ENCODE data around the gene PXMP2. TPM values are rescaled to one million over a fixed set of nuclear protein-coding genes. Genes with fewer than 3 reads are reported as not detected.

The PXMP2 gene
- total RNA-seq, 4 donors from 2014 or later, result 39.7 to 68.4 (median 55.8) TPM

- H3K4me3 ChIP-seq, result no peak overlapping the region
- intact Hi-C loops (cut with DNase I), result no loop called here
- 88% methylated on average over 6 of the region's 6 CpGs for WGBS
- no peaks in the 10 kb centered on the region for H3K9me3 ChIP-seq
- TF ChIP-seq POLR2AphosphoS5 (IDR thresholded peaks at IDR 0.05), result no peak
- TF ChIP-seq EP300 (IDR thresholded peaks at IDR 0.05), result no peak
- TF ChIP-seq, protein P1, sequence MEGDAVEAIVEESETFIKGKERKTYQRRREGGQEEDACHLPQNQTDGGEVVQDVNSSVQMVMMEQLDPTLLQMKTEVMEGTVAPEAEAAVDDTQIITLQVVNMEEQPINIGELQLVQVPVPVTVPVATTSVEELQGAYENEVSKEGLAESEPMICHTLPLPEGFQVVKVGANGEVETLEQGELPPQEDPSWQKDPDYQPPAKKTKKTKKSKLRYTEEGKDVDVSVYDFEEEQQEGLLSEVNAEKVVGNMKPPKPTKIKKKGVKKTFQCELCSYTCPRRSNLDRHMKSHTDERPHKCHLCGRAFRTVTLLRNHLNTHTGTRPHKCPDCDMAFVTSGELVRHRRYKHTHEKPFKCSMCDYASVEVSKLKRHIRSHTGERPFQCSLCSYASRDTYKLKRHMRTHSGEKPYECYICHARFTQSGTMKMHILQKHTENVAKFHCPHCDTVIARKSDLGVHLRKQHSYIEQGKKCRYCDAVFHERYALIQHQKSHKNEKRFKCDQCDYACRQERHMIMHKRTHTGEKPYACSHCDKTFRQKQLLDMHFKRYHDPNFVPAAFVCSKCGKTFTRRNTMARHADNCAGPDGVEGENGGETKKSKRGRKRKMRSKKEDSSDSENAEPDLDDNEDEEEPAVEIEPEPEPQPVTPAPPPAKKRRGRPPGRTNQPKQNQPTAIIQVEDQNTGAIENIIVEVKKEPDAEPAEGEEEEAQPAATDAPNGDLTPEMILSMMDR (IDR thresholded peaks at IDR 0.05), result no peak
- no peak for TF ChIP-seq POLR2A (IDR thresholded peaks at IDR 0.05; ENCODE audit: low read depth)
- DNase-seq (ENCODE audit: extremely low spot score), result no peak
- peaks cover 0 to 4% (median 0%) of the 10 kb centered on the region in 4 donors for H3K4me1 ChIP-seq
- H3K27ac ChIP-seq (replicated peaks in 1 of 4), result no peak overlapping the region
- peaks cover 91 to 100% (median 99%) of the 10 kb centered on the region in 4 donors for H3K36me3 ChIP-seq
- H3K27me3 ChIP-seq, result no peaks in the 10 kb centered on the region
These were observed 52.9 kb downstream of the PXMP2 start for GRCh38 chr12:132740313-132740646.

DNA sequence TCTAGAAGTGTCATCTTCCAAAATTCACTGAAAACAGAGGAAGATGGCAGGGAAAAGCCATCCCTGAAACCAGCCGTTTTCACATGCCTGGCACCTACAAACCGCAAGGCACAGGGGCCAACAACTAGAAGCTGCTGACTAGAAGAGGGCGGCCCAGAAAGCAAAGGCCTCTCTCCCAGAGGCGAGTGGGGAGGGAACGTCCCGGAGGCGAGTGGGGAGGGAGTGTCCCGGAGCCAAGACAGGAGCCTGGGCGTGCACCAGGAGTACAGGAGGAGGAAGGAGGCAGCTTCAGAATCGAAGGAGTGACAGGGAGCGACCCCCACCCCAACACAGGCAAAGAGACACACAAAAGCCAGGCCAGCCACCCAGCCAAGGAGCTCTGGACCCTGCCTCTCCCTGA, 53.3 kb downstream of the PXMP2 start:
- intact Hi-C loops (cut with DNase I), result no loop called here
- WGBS, result 89% methylated on average over 10 of the region's 11 CpGs
- TF ChIP-seq POLR2A (IDR thresholded peaks at IDR 0.05; ENCODE audit: low read depth) (no peak), EP300 (IDR thresholded peaks at IDR 0.05) (no peak), POLR2AphosphoS5 (IDR thresholded peaks at IDR 0.05) (no peak)
- TF ChIP-seq, protein P1 (IDR thresholded peaks at IDR 0.05), result no peak
- Histone ChIP-seq H3K36me3 (peaks cover 91 to 100% (median 99%) of the 10 kb centered on the region in 4 donors), H3K9me3 (no peaks in the 10 kb centered on the region), H3K27me3 (no peaks in the 10 kb centered on the region), H3K4me3 (no peak overlapping the region), H3K27ac (replicated peaks in 1 of 4) (no peak overlapping the region), H3K4me1 (peaks cover 0 to 4% (median 0%) of the 10 kb centered on the region in 4 donors)
- DNase-seq (ENCODE audit: extremely low spot score), result no peak

- Histone ChIP-seq H3K36me3 (peaks cover 87 to 100% (median 99%) of the 10 kb centered on the region in 4 donors), H3K4me1 (peaks cover 0 to 4% (median 0%) of the 10 kb centered on the region in 4 donors), H3K27me3 (no peaks in the 10 kb centered on the region), H3K4me3 (no peak overlapping the region), H3K9me3 (no peaks in the 10 kb centered on the region), H3K27ac (replicated peaks in 1 of 4) (no peak overlapping the region)
- 84% methylated on average over 8 of the region's 8 CpGs for WGBS
- DNase-seq (ENCODE audit: extremely low spot score), result no peak
- intact Hi-C loops (cut with DNase I), result no loop called here
- no peak for TF ChIP-seq EP300 (IDR thresholded peaks at IDR 0.05)
- no peak for TF ChIP-seq POLR2AphosphoS5 (IDR thresholded peaks at IDR 0.05)
- TF ChIP-seq, protein P1 (IDR thresholded peaks at IDR 0.05), result no peak
- no peak for TF ChIP-seq POLR2A (IDR thresholded peaks at IDR 0.05; ENCODE audit: low read depth)
These were observed 54.2 kb downstream of the PXMP2 start for GRCh38 chr12:132741620-132742019.

GRCh38 chr12:132743831-132744230, 56.4 kb downstream of the PXMP2 start:
- Histone ChIP-seq H3K27ac (replicated peaks in 1 of 4) (no peak overlapping the region), H3K4me1 (peaks cover 0 to 4% (median 0%) of the 10 kb centered on the region in 4 donors), H3K9me3 (no peaks in the 10 kb centered on the region), H3K4me3 (no peak overlapping the region), H3K36me3 (peaks cover 92 to 100% (median 99%) of the 10 kb centered on the region in 4 donors), H3K27me3 (no peaks in the 10 kb centered on the region)
- no peak for DNase-seq (ENCODE audit: extremely low spot score)
- 88% methylated on average over 13 of the region's 13 CpGs for WGBS
- no peak for TF ChIP-seq POLR2AphosphoS5 (IDR thresholded peaks at IDR 0.05)
- TF ChIP-seq, protein P1 (IDR thresholded peaks at IDR 0.05), result no peak
- no peak for TF ChIP-seq POLR2A (IDR thresholded peaks at IDR 0.05; ENCODE audit: low read depth)
- TF ChIP-seq EP300 (IDR thresholded peaks at IDR 0.05), result no peak
- intact Hi-C loops (cut with DNase I), result no loop called here

- intact Hi-C loops (cut with DNase I), result no loop called here
- Histone ChIP-seq H3K4me3 (no peak overlapping the region), H3K36me3 (peaks cover 93 to 100% (median 99%) of the 10 kb centered on the region in 4 donors), H3K27ac (replicated peaks in 1 of 4) (no peak overlapping the region), H3K27me3 (no peaks in the 10 kb centered on the region), H3K9me3 (no peaks in the 10 kb centered on the region), H3K4me1 (no peaks in the 10 kb centered on the region)
- no peak for TF ChIP-seq POLR2AphosphoS5 (IDR thresholded peaks at IDR 0.05)
- TF ChIP-seq, protein P1 (IDR thresholded peaks at IDR 0.05), result no peak
- TF ChIP-seq POLR2A (IDR thresholded peaks at IDR 0.05; ENCODE audit: low read depth), result no peak
- TF ChIP-seq EP300 (IDR thresholded peaks at IDR 0.05), result no peak
- WGBS, result 87% methylated on average over 3 of the region's 3 CpGs
- no peak for DNase-seq (ENCODE audit: extremely low spot score)
These were observed 59.2 kb downstream of the PXMP2 start for GRCh38 chr12:132746613-132747012.

Data from esophagus muscularis mucosa (tissue), 4 donors.